SK-N-MC (cell line): ENCODE results near the gene PEX11A.

Experiments used
- DNase-seq: peaks from one replicate; pipeline ENCODE4 v3.0.0-alpha.2; 2011; ENCODE audit warnings: low read depth, low spot score
- H3K27ac ChIP-seq: fragments of 200-600 bp; sonication (generic); 2 replicates; pipeline ENCODE4 v1.5.1; 2016; ENCODE audit warnings: mixed run types
- H3K36me3 ChIP-seq: fragments of 200-600 bp; sonication (generic); 2 replicates; pipeline ENCODE4 v1.6.1; 2017; ENCODE audit warnings: antibody characterized with exemption, low read length, mixed read lengths; ENCODE audit not compliant: insufficient read depth
- H3K4me3 ChIP-seq: fragments of 200-600 bp; sonication (generic); 2 replicates; pipeline ENCODE4 v1.5.1; 2016
- H3K9ac ChIP-seq: fragments of 200-600 bp; sonication (generic); 2 replicates; pipeline ENCODE4 v1.8.0; 2017; ENCODE audit warnings: mixed run types, mixed read lengths; ENCODE audit not compliant: insufficient read length
- H3K9me3 ChIP-seq: fragments of 200-600 bp; sonication (generic); 2 replicates; pipeline ENCODE4 v1.6.1; 2017; ENCODE audit warnings: low read depth, mild to moderate bottlenecking, antibody characterized with exemption, low read length, moderate library complexity, mixed read lengths
- EZH2 ChIP-seq: fragments of 200-600 bp; sonication (generic); IDR thresholded peaks from one replicate; pipeline ENCODE4 v1.6.1; 2017; ENCODE audit warnings: antibody characterized with exemption
- FOXP2 ChIP-seq: optimal IDR thresholded peaks from 2 replicates; pipeline ENCODE3; 2011; ENCODE audit warnings: mild to moderate bottlenecking, moderate library complexity; ENCODE audit not compliant: insufficient read depth; ENCODE audit errors: extremely low read length, control extremely low read depth
- POLR2AphosphoS5 ChIP-seq: IDR thresholded peaks from 2 replicates; pipeline ENCODE4 v1.6.1; 2012; ENCODE audit warnings: mild to moderate bottlenecking, low read depth, low read length, borderline replicate concordance

Gene PEX11A

GRCh38 chr15:89670971-89671560 is 19.5 kb downstream of the PEX11A start:
- H3K36me3 ChIP-seq, result no peaks in the 10 kb centered on the region
- DNase-seq, result no peak
- H3K9ac ChIP-seq, result no peak overlapping the region
- H3K9me3 ChIP-seq, result no peaks in the 10 kb centered on the region
- no peak overlapping the region for H3K27ac ChIP-seq
- TF ChIP-seq EZH2, result no peak
- TF ChIP-seq FOXP2, result no peak
- TF ChIP-seq POLR2AphosphoS5, result no peak
- H3K4me3 ChIP-seq, result no peak overlapping the region

- DNase-seq, result no peak
- Histone ChIP-seq H3K9me3 (no peaks in the 10 kb centered on the region), H3K36me3 (no peaks in the 10 kb centered on the region), H3K9ac (no peak overlapping the region), H3K4me3 (no peak overlapping the region), H3K27ac (no peak overlapping the region)
- TF ChIP-seq EZH2 (no peak), POLR2AphosphoS5 (no peak), FOXP2 (no peak)
Measured at GRCh38 chr15:89669941-89670340, 20.6 kb downstream of the PEX11A start.

DNA sequence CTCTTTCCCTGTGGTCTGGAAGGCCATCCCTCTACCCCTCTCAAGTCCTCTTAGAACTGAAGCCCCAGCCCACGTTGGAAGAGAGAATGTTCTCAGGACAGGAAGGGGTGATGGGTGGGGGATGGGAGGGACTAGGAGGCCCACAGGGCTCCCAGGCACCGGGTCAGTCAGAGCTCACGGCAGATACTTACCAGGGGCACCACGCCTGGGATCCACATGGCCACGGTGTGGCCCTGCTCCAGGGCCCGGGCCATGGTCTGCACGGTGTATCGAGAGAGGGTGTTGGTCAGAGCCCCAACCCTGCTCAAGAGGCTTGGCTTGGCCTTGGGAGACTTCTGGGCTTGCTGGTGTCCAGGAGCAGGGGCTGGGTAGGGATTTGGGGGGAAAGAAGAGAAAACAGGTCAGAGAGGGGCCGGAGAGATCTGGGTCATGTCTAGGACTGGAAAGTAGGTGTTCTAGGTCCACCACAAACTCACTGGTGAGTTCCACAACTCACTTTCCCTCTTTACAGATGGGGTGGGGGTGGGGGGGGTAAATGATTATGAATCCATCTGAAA is 21.2 kb downstream of the PEX11A start:
- TF ChIP-seq EZH2 (no peak), FOXP2 (no peak), POLR2AphosphoS5 (no peak)
- no peak overlapping the region for H3K27ac ChIP-seq
- no peaks in the 10 kb centered on the region for H3K36me3 ChIP-seq
- H3K4me3 ChIP-seq, result no peak overlapping the region
- no peaks in the 10 kb centered on the region for H3K9me3 ChIP-seq
- no peak overlapping the region for H3K9ac ChIP-seq
- no peak for DNase-seq

DNA sequence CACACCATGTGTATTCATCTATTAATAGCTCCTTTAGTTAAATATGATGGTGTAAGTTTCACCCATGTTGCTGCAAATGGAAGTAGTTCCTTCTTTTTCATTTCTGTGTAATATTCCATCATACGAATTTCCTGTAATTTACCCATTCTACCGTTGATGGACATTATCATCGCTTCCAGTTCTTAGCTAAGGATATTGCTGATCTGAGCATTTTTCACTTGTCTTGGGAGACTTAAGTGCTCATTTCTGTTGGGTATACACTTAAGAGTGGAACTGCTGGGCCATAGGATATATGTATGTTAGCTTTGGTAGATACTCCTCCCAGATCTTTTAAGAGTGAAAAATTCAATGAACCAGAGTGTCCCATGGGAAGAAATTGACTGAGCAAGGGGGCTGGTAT is 22.4 kb downstream of the PEX11A start:
- no peak for TF ChIP-seq POLR2AphosphoS5
- no peak for TF ChIP-seq EZH2
- TF ChIP-seq FOXP2, result no peak

DNA sequence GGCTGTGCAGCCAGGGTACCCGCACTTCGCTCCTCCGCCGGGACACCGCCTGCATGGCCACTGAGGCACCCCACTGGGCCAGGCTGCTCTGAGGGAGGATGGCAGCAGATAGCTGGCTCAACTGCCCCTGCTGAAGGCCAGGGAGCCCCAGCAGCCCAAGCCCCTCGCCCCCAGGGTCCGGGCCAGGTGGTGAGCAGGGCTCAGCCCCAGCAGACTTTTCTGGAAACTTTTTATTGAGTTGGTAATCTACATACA is 22.9 kb downstream of the PEX11A start:
- no peak overlapping the region for H3K9ac ChIP-seq
- H3K9me3 ChIP-seq, result no peaks in the 10 kb centered on the region
- H3K4me3 ChIP-seq, result no peak overlapping the region
- TF ChIP-seq POLR2AphosphoS5, result no peak
- no peak for TF ChIP-seq EZH2
- TF ChIP-seq FOXP2, result no peak
- H3K27ac ChIP-seq, result no peak overlapping the region
- no peak for DNase-seq
- H3K36me3 ChIP-seq, result no peaks in the 10 kb centered on the region

More for the DNA sequence above, 22.4 kb downstream of the PEX11A start:
- no peak for DNase-seq
- H3K9ac ChIP-seq, result no peak overlapping the region
- H3K27ac ChIP-seq, result no peak overlapping the region
- H3K36me3 ChIP-seq, result no peaks in the 10 kb centered on the region
- no peak overlapping the region for H3K4me3 ChIP-seq
- no peaks in the 10 kb centered on the region for H3K9me3 ChIP-seq

- DNase-seq, result no peak
- H3K36me3 ChIP-seq, result no peaks in the 10 kb centered on the region
- TF ChIP-seq FOXP2 (no peak), POLR2AphosphoS5 (no peak), EZH2 (no peak)
- H3K27ac ChIP-seq, result no peak overlapping the region
- H3K4me3 ChIP-seq, result no peak overlapping the region
- H3K9me3 ChIP-seq, result no peaks in the 10 kb centered on the region
- no peak overlapping the region for H3K9ac ChIP-seq
Measured at GRCh38 chr15:89666858-89667705, 23.5 kb downstream of the PEX11A start.

- no peaks in the 10 kb centered on the region for H3K9me3 ChIP-seq
- H3K4me3 ChIP-seq, result no peak overlapping the region
- DNase-seq, result no peak
- no peak for TF ChIP-seq FOXP2
- no peak for TF ChIP-seq POLR2AphosphoS5
- no peak for TF ChIP-seq EZH2
- no peaks in the 10 kb centered on the region for H3K36me3 ChIP-seq
- no peak overlapping the region for H3K9ac ChIP-seq
- no peak overlapping the region for H3K27ac ChIP-seq
Measured at GRCh38 chr15:89666184-89666857, 24.2 kb downstream of the PEX11A start.

GRCh38 chr15:89665449-89666181 is 24.9 kb downstream of the PEX11A start:
- Histone ChIP-seq H3K9me3 (no peaks in the 10 kb centered on the region), H3K27ac (no peak overlapping the region), H3K4me3 (no peak overlapping the region), H3K36me3 (no peaks in the 10 kb centered on the region), H3K9ac (no peak overlapping the region)
- TF ChIP-seq FOXP2 (no peak), EZH2 (no peak), POLR2AphosphoS5 (no peak)
- no peak for DNase-seq
